Esophagus (tissue), 2 donors: Measurements from ENCODE around the gene MVD. TPM values are rescaled to one million over a fixed set of nuclear protein-coding genes. Genes with fewer than 3 reads are reported as not detected.

Source experiments
- H3K27ac ChIP-seq, 2 donors: one replicate each; pipeline ENCODE4 v1.5.1; 2013; ENCODE audit warnings: low read depth in 2 of 2, mild to moderate bottlenecking in 2 of 2, inconsistent platforms in 1 of 2, low read length in 1 of 2, moderate library complexity in 1 of 2
- H3K27me3 ChIP-seq, 2 donors: one replicate each; pipeline ENCODE4 v1.6.1; 2013; ENCODE audit warnings: low read length in 2 of 2, control low read depth in 1 of 2, mild to moderate bottlenecking in 1 of 2; ENCODE audit not compliant: insufficient read depth in 2 of 2, control insufficient read depth in 1 of 2
- H3K36me3 ChIP-seq, 2 donors: one replicate each; pipeline ENCODE4 v1.6.1; 2013; ENCODE audit warnings: low read length in 1 of 2; ENCODE audit not compliant: control insufficient read depth in 2 of 2, insufficient read depth in 2 of 2
- H3K4me1 ChIP-seq, 2 donors: one replicate each; pipeline ENCODE4 v1.6.1; 2013; ENCODE audit warnings: low read length in 1 of 2; ENCODE audit not compliant: control insufficient read depth in 2 of 2, insufficient read depth in 2 of 2
- H3K4me3 ChIP-seq, 2 donors: one replicate each; pipeline ENCODE4 v1.5.1; 2013; ENCODE audit warnings: low read length in 2 of 2, mild to moderate bottlenecking in 2 of 2, low read depth in 1 of 2, moderate library complexity in 1 of 2
- H3K9me3 ChIP-seq, 2 donors: one replicate each; pipeline ENCODE4 v1.6.1; 2013; ENCODE audit warnings: mild to moderate bottlenecking in 2 of 2, low read depth in 1 of 2, low read length in 1 of 2, moderate library complexity in 1 of 2; ENCODE audit not compliant: control insufficient read depth in 2 of 2, insufficient read depth in 1 of 2
- WGBS, 2 donors: extraction: QIAGEN DNeasy Blood & Tissue Kit; methylation state at CpG; one replicate each; pipeline ENCODE4 v1.1.7; 2013; 5-methylcytosine and 5-hydroxymethylcytosine counted together
- polyA plus RNA-seq, 2 donors: library from polyadenylated mRNA; stranded (reverse); fragments of 200-250 nt; gene quantifications; one replicate each; pipeline ENCODE4 v1.2.3, GENCODE V29; 2013
- donor health status: healthy with polysubstance abuse.
- donor health status: Bipolar disorder and iron deficiency.

Gene MVD
- polyA plus RNA-seq, 2 donors = 92.5 to 149 TPM

DNA sequence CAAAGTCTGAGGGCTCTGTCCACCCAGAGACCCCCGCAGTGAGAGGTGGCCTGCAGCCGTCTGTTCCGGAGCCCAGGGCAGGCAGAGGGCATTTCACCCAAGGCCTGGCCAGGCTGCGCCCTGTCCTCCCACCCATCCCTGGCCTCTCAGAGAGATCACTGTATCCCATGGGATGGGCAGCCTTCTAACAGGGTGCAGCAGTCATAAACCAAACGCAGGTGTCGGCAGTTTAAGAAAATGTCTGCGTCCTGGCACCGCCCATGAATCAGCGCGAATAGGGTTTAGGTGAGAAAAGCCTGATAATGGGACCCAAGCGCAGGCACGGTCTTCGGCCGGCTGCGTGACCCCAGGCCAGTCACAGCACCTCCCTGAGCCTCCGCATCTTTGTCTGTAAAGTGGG lies 17.4 kb downstream of the MVD start:
- Histone ChIP-seq H3K36me3 (peaks cover 0 to 4% of the 10 kb centered on the region in 2 donors), H3K9me3 (no peaks in the 10 kb centered on the region), H3K27ac (no peak overlapping the region), H3K4me3 (no peak overlapping the region), H3K27me3 (peaks cover 0 to 2% of the 10 kb centered on the region in 2 donors), H3K4me1 (peaks cover 2 to 12% of the 10 kb centered on the region in 2 donors)
- WGBS, 2 donors = 93 to 95% methylated on average over 16 of the region's 16 CpGs

- no peak overlapping the region for H3K27ac ChIP-seq
- H3K27me3 ChIP-seq = peaks cover 0 to 18% of the 10 kb centered on the region in 2 donors
- H3K9me3 ChIP-seq = no peaks in the 10 kb centered on the region
- H3K36me3 ChIP-seq = no peaks in the 10 kb centered on the region
- peaks cover 0 to 15% of the 10 kb centered on the region in 2 donors for H3K4me1 ChIP-seq
- H3K4me3 ChIP-seq = no peak overlapping the region
- WGBS, 2 donors = 90 to 93% methylated on average over 9 of the region's 9 CpGs
Observed at GRCh38 chr16:88643644-88643932, 19.3 kb downstream of the MVD start.

DNA sequence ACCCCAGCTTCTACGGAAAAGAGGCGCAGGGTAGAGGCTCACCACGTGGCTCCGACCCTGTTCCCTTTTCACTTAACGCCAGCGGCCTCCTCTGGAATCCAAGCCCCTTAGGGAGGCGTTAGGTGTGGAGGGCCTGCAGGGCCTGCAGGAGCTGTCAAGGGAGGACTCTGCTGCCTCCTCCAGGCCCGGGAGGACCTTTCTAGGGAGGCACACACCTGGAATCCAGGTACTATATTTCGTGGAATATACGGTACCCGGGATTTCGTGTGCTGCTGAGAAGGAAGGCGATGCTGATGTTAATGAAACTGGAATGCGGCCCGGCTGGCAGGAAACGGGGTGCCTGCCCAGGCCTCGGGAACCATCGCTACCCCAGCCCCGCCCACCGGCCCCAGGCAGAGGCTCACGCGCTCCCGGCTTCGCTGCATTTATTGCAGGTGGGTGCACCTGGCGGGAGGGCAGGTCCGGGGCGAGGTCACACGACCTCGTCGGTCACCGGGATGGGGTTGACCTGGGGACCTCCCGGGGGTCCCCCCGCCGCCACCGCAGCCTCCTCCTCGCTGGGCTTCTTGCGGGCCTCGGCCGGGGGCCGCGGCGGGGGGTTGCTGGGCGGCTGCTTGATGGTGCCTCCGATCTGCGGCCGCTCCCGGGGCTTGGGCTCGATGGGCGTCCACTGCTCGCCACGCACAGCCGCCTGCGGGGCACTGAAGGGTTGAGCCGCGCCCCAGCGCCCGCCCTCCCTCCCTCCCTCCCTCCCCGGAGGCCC lies 19.8 kb downstream of the MVD start:
- Histone ChIP-seq H3K4me3 (no peak overlapping the region), H3K9me3 (no peaks in the 10 kb centered on the region), H3K27me3 (peaks cover 0 to 18% of the 10 kb centered on the region in 2 donors), H3K36me3 (no peaks in the 10 kb centered on the region), H3K4me1 (peaks cover 0 to 17% of the 10 kb centered on the region in 2 donors), H3K27ac (no peak overlapping the region)
- 84 to 85% methylated on average over 55 to 58 of the region's 58 CpGs for WGBS, 2 donors

- 55 to 61% methylated on average over 17 of the region's 17 CpGs for WGBS, 2 donors
- Histone ChIP-seq H3K36me3 (no peaks in the 10 kb centered on the region), H3K4me1 (peaks cover 0 to 15% of the 10 kb centered on the region in 2 donors), H3K27me3 (peaks cover 0 to 23% of the 10 kb centered on the region in 2 donors), H3K27ac (no peak overlapping the region), H3K9me3 (no peaks in the 10 kb centered on the region), H3K4me3 (no peak overlapping the region)
Observed at GRCh38 chr16:88640498-88641247, 22.2 kb downstream of the MVD start.

- Histone ChIP-seq H3K36me3 (no peaks in the 10 kb centered on the region), H3K9me3 (no peaks in the 10 kb centered on the region), H3K4me1 (peaks cover 0 to 15% of the 10 kb centered on the region in 2 donors), H3K27me3 (peaks cover 0 to 23% of the 10 kb centered on the region in 2 donors), H3K27ac (no peak overlapping the region), H3K4me3 (no peak overlapping the region)
- 31 to 38% methylated on average over 13 of the region's 13 CpGs for WGBS, 2 donors
Observed at GRCh38 chr16:88640039-88640495, 22.8 kb downstream of the MVD start.

- Histone ChIP-seq H3K36me3 (no peaks in the 10 kb centered on the region), H3K27me3 (peaks cover 0 to 23% of the 10 kb centered on the region in 2 donors), H3K27ac (no peak overlapping the region), H3K4me3 (no peak overlapping the region), H3K4me1 (peaks cover 0 to 16% of the 10 kb centered on the region in 2 donors), H3K9me3 (no peaks in the 10 kb centered on the region)
- WGBS, 2 donors = 21 to 23% methylated on average over 42 to 45 of the region's 45 CpGs
Observed at GRCh38 chr16:88639231-88640038, 23.5 kb downstream of the MVD start.

DNA sequence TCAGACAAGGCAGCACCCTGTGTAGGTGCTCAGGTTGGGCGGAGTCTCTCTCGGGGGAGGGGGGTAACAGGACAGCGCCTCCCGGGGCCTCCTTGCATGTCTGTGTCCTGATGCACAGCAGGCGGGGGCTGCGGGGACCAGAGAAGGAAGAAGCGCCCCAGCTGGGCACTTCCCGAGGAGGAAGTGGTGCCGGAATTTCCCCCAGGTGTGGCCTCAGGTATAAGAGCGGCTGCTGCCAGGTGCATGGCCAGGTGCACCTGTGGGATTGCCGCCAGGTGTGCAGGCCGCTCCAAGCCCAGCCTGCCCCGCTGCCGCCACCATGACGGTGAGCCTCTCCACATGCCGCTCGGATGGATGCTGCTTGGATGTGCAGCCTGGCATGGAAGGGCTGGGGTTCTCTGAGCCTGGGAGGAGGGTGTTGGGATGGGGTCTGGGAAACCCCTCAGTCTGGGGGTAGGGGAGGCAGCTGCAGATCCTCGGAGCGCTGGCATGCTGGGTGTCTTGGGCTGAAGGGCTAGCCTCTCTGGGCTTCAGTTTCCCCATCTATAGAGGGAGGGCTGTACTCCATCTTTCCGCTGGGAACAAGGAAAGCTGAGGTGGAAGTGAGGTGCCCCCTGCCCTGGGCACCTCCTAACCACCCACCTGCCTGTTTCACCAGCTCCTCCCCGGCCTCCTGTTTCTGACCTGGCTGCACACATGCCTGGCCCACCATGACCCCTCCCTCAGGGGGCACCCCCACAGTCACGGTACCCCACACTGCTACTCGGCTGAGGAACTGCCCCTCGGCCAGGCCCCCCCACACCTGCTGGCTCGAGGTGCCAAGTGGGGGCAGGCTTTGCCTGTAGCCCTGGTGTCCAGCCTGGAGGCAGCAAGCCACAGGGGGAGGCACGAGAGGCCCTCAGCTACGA lies 24.3 kb downstream of the MVD start, which contains the start of gene IL17C:
TSS of gene IL17C (plus strand) at position 250 of the 908 bp plus-strand sequence. CDS start at position 320, 70 bp downstream.
- peaks cover 0 to 18% of the 10 kb centered on the region in 2 donors for H3K4me1 ChIP-seq
- H3K27me3 ChIP-seq = peaks cover 0 to 26% of the 10 kb centered on the region in 2 donors
- no peaks in the 10 kb centered on the region for H3K9me3 ChIP-seq
- H3K4me3 ChIP-seq = no peak within 1 kb of the TSS
- WGBS, 2 donors = 27 to 34% methylated on average over 27 of the region's 27 CpGs
- no peak within 1 kb of the TSS for H3K27ac ChIP-seq
- no peaks in the 10 kb centered on the region for H3K36me3 ChIP-seq

DNA sequence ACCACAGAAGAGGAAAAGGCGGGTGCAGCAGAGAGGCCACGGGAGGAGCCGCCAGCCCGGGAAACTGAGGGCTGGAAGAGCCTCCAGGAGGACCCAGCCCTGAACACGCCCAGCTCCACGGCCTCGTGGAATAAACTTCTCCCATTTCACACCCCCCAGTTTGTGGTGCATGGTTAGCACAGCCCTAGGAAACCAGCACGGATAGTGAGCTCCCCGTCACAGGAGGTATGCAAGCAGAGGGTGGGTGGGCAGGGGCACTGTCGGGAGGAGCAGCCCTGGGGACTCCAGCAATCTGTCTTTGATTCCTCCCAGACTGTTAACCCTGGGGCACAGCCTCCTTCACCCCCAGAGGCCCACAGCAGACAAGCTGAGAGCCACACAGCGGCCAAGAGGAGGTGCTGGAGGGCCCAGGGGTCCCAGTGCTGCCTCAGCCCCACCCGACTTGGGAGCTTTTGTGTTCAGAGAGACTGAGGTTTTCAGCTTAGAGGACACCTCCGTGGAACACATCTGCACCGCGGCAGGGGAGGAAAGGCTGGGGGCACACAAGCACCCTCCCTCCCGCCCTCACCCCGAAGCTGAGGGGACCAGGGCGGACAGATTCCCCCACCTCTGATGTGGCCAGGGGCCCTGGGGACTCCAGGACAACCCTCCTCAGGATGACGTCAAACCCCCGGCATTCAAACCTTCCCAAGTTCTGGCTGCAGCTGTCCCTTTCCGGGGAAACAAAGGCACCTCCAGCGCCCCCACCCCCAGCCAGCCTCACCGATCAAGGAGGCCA lies 26.2 kb downstream of the MVD start:
- H3K4me1 ChIP-seq = peaks cover 0 to 18% of the 10 kb centered on the region in 2 donors
- 70 to 74% methylated on average over 23 of the region's 23 CpGs for WGBS, 2 donors
- H3K27ac ChIP-seq = no peak overlapping the region
- no peak overlapping the region for H3K4me3 ChIP-seq
- H3K9me3 ChIP-seq = no peaks in the 10 kb centered on the region
- peaks cover 0 to 9% of the 10 kb centered on the region in 2 donors for H3K36me3 ChIP-seq
- peaks cover 0 to 26% of the 10 kb centered on the region in 2 donors for H3K27me3 ChIP-seq
